Measurements from ENCODE around the gene ARFGAP3.
"Not testable (repeated sequence)": the region's sequence is repeated elsewhere in the genome, so short reads cannot be mapped to it uniquely, and the experiment has no call there.

Gene ARFGAP3

GRCh38 chr22:42791721-42792452 is 65.2 kb downstream of the ARFGAP3 start:
- H3K4me2 ChIP-seq, result peak overlapping the region in 3 of 11 experiments; percentile 0 to 7 (median 5); a peak in 1 of 22 replicates
- H3K4me1 ChIP-seq, result peaks cover 0 to 13% (median 6%) of the 10 kb centered on the region in 10 experiments; a peak in 8 of 20 replicates
- peak overlapping the region in 2 of 11 experiments; percentile 9 to 15; a peak in 2 of 22 replicates for H3K27ac ChIP-seq
- H4K20me1 ChIP-seq, result peaks cover 0 to 26% (median 0%) of the 10 kb centered on the region in 11 experiments; a peak in 4 of 22 replicates
- H3K9ac ChIP-seq, result peak overlapping the region in 1 of 11 experiments; percentile 9; a peak in 2 of 22 replicates
- H3K4me3 ChIP-seq, result no peak overlapping the region
- H3K36me3 ChIP-seq, result peaks cover 0 to 26% (median 14%) of the 10 kb centered on the region in 11 experiments; a peak in 14 of 22 replicates
- TF ChIP-seq Cebpa-rat (IDR thresholded peaks at IDR 0.05), result no peak
- no peaks in the 10 kb centered on the region for H3K9me3 ChIP-seq (replicated peaks in 1 of 11)
- H3K27me3 ChIP-seq, result no peaks in the 10 kb centered on the region

GRCh38 chr22:42788466-42788865 is 68.6 kb downstream of the ARFGAP3 start:
- Histone ChIP-seq H3K27ac (no peak overlapping the region), H3K4me1 (peaks cover 0 to 13% (median 7%) of the 10 kb centered on the region in 10 experiments; a peak in 8 of 20 replicates), H3K36me3 (no peaks in the 10 kb centered on the region; a peak in 2 of 22 replicates), H3K4me2 (no peak overlapping the region), H3K9ac (no peak overlapping the region), H3K27me3 (no peaks in the 10 kb centered on the region), H4K20me1 (peaks cover 0 to 16% (median 0%) of the 10 kb centered on the region in 11 experiments; a peak in 4 of 22 replicates), H3K9me3 (replicated peaks in 1 of 11) (no peaks in the 10 kb centered on the region), H3K4me3 (no peak overlapping the region)
- TF ChIP-seq Cebpa-rat (IDR thresholded peaks at IDR 0.05), result no peak

- H3K27me3 ChIP-seq, result no peaks in the 10 kb centered on the region
- no peak overlapping the region for H3K4me3 ChIP-seq
- H3K4me1 ChIP-seq, result peaks cover 0 to 13% (median 7%) of the 10 kb centered on the region in 10 experiments; a peak in 8 of 20 replicates
- H3K9me3 ChIP-seq (replicated peaks in 1 of 11), result no peaks in the 10 kb centered on the region
- peaks cover 0 to 16% (median 0%) of the 10 kb centered on the region in 11 experiments; a peak in 4 of 22 replicates for H4K20me1 ChIP-seq
- no peak overlapping the region for H3K9ac ChIP-seq
- TF ChIP-seq Cebpa-rat (IDR thresholded peaks at IDR 0.05), result no peak
- H3K36me3 ChIP-seq, result no peaks in the 10 kb centered on the region; a peak in 1 of 22 replicates
- no peak overlapping the region for H3K27ac ChIP-seq
- no peak overlapping the region for H3K4me2 ChIP-seq
Measured at GRCh38 chr22:42788021-42788420, 69.1 kb downstream of the ARFGAP3 start.

GRCh38 chr22:42787357-42787736 is 69.7 kb downstream of the ARFGAP3 start:
- H3K36me3 ChIP-seq, result no peaks in the 10 kb centered on the region
- no peaks in the 10 kb centered on the region for H3K27me3 ChIP-seq
- H3K4me1 ChIP-seq, result peaks cover 0 to 13% (median 7%) of the 10 kb centered on the region in 10 experiments; a peak in 8 of 20 replicates
- no peak overlapping the region for H3K4me2 ChIP-seq
- H3K27ac ChIP-seq, result no peak overlapping the region
- no peak for TF ChIP-seq Cebpa-rat (IDR thresholded peaks at IDR 0.05)
- H3K4me3 ChIP-seq, result no peak overlapping the region
- peaks cover 0 to 12% (median 0%) of the 10 kb centered on the region in 11 experiments; a peak in 3 of 22 replicates for H4K20me1 ChIP-seq
- H3K9ac ChIP-seq, result no peak overlapping the region
- H3K9me3 ChIP-seq (replicated peaks in 1 of 11), result no peaks in the 10 kb centered on the region

GRCh38 chr22:42786606-42787356 is 70.3 kb downstream of the ARFGAP3 start:
- H3K27me3 ChIP-seq, result no peaks in the 10 kb centered on the region
- peaks cover 0 to 12% (median 0%) of the 10 kb centered on the region in 11 experiments; a peak in 3 of 22 replicates for H4K20me1 ChIP-seq
- no peak overlapping the region for H3K9ac ChIP-seq
- no peaks in the 10 kb centered on the region for H3K9me3 ChIP-seq (replicated peaks in 1 of 11)
- no peak overlapping the region for H3K4me3 ChIP-seq
- H3K27ac ChIP-seq, result no peak overlapping the region
- H3K36me3 ChIP-seq, result no peaks in the 10 kb centered on the region
- H3K4me1 ChIP-seq, result peaks cover 0 to 8% (median 4%) of the 10 kb centered on the region in 10 experiments; a peak in 8 of 20 replicates
- no peak for TF ChIP-seq Cebpa-rat (IDR thresholded peaks at IDR 0.05)
- no peak overlapping the region for H3K4me2 ChIP-seq

- TF ChIP-seq Cebpa-rat (IDR thresholded peaks at IDR 0.05), result no peak
- H3K4me3 ChIP-seq, result no peak overlapping the region
- 0 out of 20 replicates have a peak, but pooled peaks cover 0 to 5% (median 0%) of the 10 kb centered on the region in 10 experiments for H3K4me1 ChIP-seq
- H3K9me3 ChIP-seq (replicated peaks in 1 of 11), result no peaks in the 10 kb centered on the region
- no peak overlapping the region for H3K27ac ChIP-seq
- peaks cover 0 to 10% (median 0%) of the 10 kb centered on the region in 11 experiments; a peak in 3 of 22 replicates for H4K20me1 ChIP-seq
- H3K27me3 ChIP-seq, result no peaks in the 10 kb centered on the region
- H3K36me3 ChIP-seq, result no peaks in the 10 kb centered on the region
- no peak overlapping the region for H3K4me2 ChIP-seq
- no peak overlapping the region for H3K9ac ChIP-seq
Measured at GRCh38 chr22:42785706-42786499, 71.2 kb downstream of the ARFGAP3 start.

GRCh38 chr22:42782306-42782705 is 74.8 kb downstream of the ARFGAP3 start:
- not testable (repeated sequence) for H3K27me3 ChIP-seq; H4K20me1 ChIP-seq; H3K36me3 ChIP-seq; H3K4me2 ChIP-seq; H3K9me3 ChIP-seq (replicated peaks in 1 of 11); H3K4me3 ChIP-seq; H3K9ac ChIP-seq; H3K4me1 ChIP-seq; H3K27ac ChIP-seq

- 0 out of 22 replicates have a peak overlapping the region, but pooled peaks of 1 of the 11 experiments have one; percentile 32 for H3K4me2 ChIP-seq
- H3K4me3 ChIP-seq, result no peak overlapping the region
- H3K4me1 ChIP-seq, result peaks cover 0 to 4% (median 1%) of the 10 kb centered on the region in 10 experiments; a peak in 4 of 20 replicates
- H3K27ac ChIP-seq, result no peak overlapping the region
- 0 out of 22 replicates have a peak, but pooled peaks cover 0 to 1% (median 0%) of the 10 kb centered on the region in 11 experiments for H3K9me3 ChIP-seq (replicated peaks in 1 of 11)
- H4K20me1 ChIP-seq, result no peaks in the 10 kb centered on the region; a peak in 1 of 22 replicates
- H3K27me3 ChIP-seq, result no peaks in the 10 kb centered on the region
- H3K9ac ChIP-seq, result no peak overlapping the region
- H3K36me3 ChIP-seq, result no peaks in the 10 kb centered on the region
- no peak for TF ChIP-seq Cebpa-rat (IDR thresholded peaks at IDR 0.05)
Measured at GRCh38 chr22:42780070-42780540, 77.0 kb downstream of the ARFGAP3 start.
